ENCODE results near the gene RDH14. TPM values are rescaled to one million over a fixed set of nuclear protein-coding genes. Genes with fewer than 3 reads are reported as not detected.

RDH14 gene
- total RNA-seq, 2 experiments from 2014 or later, result 18.8 to 19.4 TPM

- CTCF ChIA-PET, result no interaction called here
- no peak for TF ChIP-seq CTCF (IDR thresholded peaks at IDR 0.05)
Observed at GRCh38 chr2:18603854-18604530, 43.5 kb upstream of the RDH14 start.

GRCh38 chr2:18602298-18602697 is 41.8 kb upstream of the RDH14 start:
- ChIA-PET CTCF (no interaction called here), POLR2A (no interaction called here)
- Mint-ChIP-seq H3K4me1 (ENCODE audit: low read depth) (no peaks in the 10 kb centered on the region), H3K27ac (no peak overlapping the region), H3K4me3 (no peak overlapping the region), H3K27me3 (no peaks in the 10 kb centered on the region), H3K9me3 (no peaks in the 10 kb centered on the region), H3K36me3 (ENCODE audit: low read depth) (no peaks in the 10 kb centered on the region)
- ATAC-seq (no peak), DNase-seq (no peak)
- TF ChIP-seq CTCF (IDR thresholded peaks at IDR 0.05), result no peak
- intact Hi-C loops (cut with micrococcal nuclease), result no loop called here

More at GRCh38 chr2:18603854-18604530, 43.5 kb upstream of the RDH14 start:
- H3K4me3 Mint-ChIP-seq, result no peak overlapping the region
- no peak overlapping the region for H3K27ac Mint-ChIP-seq
- no peaks in the 10 kb centered on the region for H3K9me3 Mint-ChIP-seq
- no peak for ATAC-seq
- POLR2A ChIA-PET, result no interaction called here
- intact Hi-C loops (cut with micrococcal nuclease), result no loop called here
- no peaks in the 10 kb centered on the region for H3K36me3 Mint-ChIP-seq (ENCODE audit: low read depth)
- no peak for DNase-seq
- no peaks in the 10 kb centered on the region for H3K27me3 Mint-ChIP-seq
- H3K4me1 Mint-ChIP-seq (ENCODE audit: low read depth), result no peaks in the 10 kb centered on the region

- Mint-ChIP-seq H3K4me3 (no peak overlapping the region), H3K4me1 (ENCODE audit: low read depth) (no peaks in the 10 kb centered on the region), H3K9me3 (peaks cover 2% of the 10 kb centered on the region), H3K27me3 (no peaks in the 10 kb centered on the region), H3K27ac (no peak overlapping the region), H3K36me3 (ENCODE audit: low read depth) (peaks cover 4% of the 10 kb centered on the region)
- no peak for TF ChIP-seq CTCF (IDR thresholded peaks at IDR 0.05)
- ATAC-seq (no peak), DNase-seq (no peak)
- POLR2A ChIA-PET, result no interaction called here
- CTCF ChIA-PET, result no interaction called here
- intact Hi-C loops (cut with micrococcal nuclease), result no loop called here
Observed at GRCh38 chr2:18600255-18600613, 39.8 kb upstream of the RDH14 start.

GRCh38 chr2:18599509-18600254 is 39.2 kb upstream of the RDH14 start:
- intact Hi-C loops (cut with micrococcal nuclease), result no loop called here
- peaks cover 4% of the 10 kb centered on the region for H3K36me3 Mint-ChIP-seq (ENCODE audit: low read depth)
- TF ChIP-seq CTCF (IDR thresholded peaks at IDR 0.05), result no peak
- H3K27ac Mint-ChIP-seq, result no peak overlapping the region
- CTCF ChIA-PET, result no interaction called here
- no peak for DNase-seq
- H3K9me3 Mint-ChIP-seq, result peaks cover 2% of the 10 kb centered on the region
- no peak for ATAC-seq
- no peaks in the 10 kb centered on the region for H3K27me3 Mint-ChIP-seq
- POLR2A ChIA-PET, result no interaction called here
- H3K4me3 Mint-ChIP-seq, result no peak overlapping the region
- H3K4me1 Mint-ChIP-seq (ENCODE audit: low read depth), result no peaks in the 10 kb centered on the region

- no peak for ATAC-seq
- ChIA-PET POLR2A (no interaction called here), CTCF (no interaction called here)
- H3K4me1 Mint-ChIP-seq (ENCODE audit: low read depth), result no peaks in the 10 kb centered on the region
- no peak for DNase-seq
- H3K4me3 Mint-ChIP-seq, result no peak overlapping the region
- no peak for TF ChIP-seq CTCF (IDR thresholded peaks at IDR 0.05)
- intact Hi-C loops (cut with micrococcal nuclease), result no loop called here
- H3K9me3 Mint-ChIP-seq, result peaks cover 2% of the 10 kb centered on the region
- no peaks in the 10 kb centered on the region for H3K27me3 Mint-ChIP-seq
- H3K27ac Mint-ChIP-seq, result no peak overlapping the region
- peaks cover 4% of the 10 kb centered on the region for H3K36me3 Mint-ChIP-seq (ENCODE audit: low read depth)
Observed at GRCh38 chr2:18598848-18599484, 38.5 kb upstream of the RDH14 start.

All from activated CD8-positive, alpha-beta T cell treated with anti-CD3 and anti-CD28 coated beads for 36 hours (primary cell).